GM23338 (cell line): ENCODE data around the gene RABGAP1L. TPM values are rescaled to one million over a fixed set of nuclear protein-coding genes. Genes with fewer than 3 reads are reported as not detected.

Experiments used
- ATAC-seq: fragments of 200-7000 bp; cut with Tn5 transposase; 3 replicates; pipeline ENCODE4 v1.9.1; 2020
- DNase-seq: peaks from one replicate; pipeline ENCODE4 v3.0.0-alpha.2; 2015; ENCODE audit warnings: low spot score
- H2AFZ ChIP-seq: fragments of 200-600 bp; sonication (generic); 2 replicates; pipeline ENCODE4 v1.8.0; 2016; ENCODE audit warnings: antibody characterized with exemption, mild to moderate bottlenecking, moderate library complexity
- H3F3A ChIP-seq: fragments of 200-600 bp; sonication (generic); replicated peaks from 2 replicates; pipeline ENCODE4 v1.8.0; 2017; ENCODE audit warnings: antibody characterized with exemption, mixed run types, low read depth
- H3K27ac ChIP-seq: fragments of 200-600 bp; sonication (generic); 2 replicates; pipeline ENCODE4 v1.6.1; 2016; ENCODE audit warnings: low read depth
- H3K27me3 ChIP-seq: fragments of 200-600 bp; sonication (generic); 2 replicates; pipeline ENCODE4 v1.8.0; 2016; ENCODE audit warnings: mild to moderate bottlenecking, mixed run types, moderate library complexity; ENCODE audit not compliant: insufficient read depth
- H3K36me3 ChIP-seq: fragments of 200-600 bp; sonication (generic); 2 replicates; pipeline ENCODE4 v1.8.0; 2016; ENCODE audit warnings: mild to moderate bottlenecking; ENCODE audit not compliant: insufficient read depth
- H3K4me1 ChIP-seq: fragments of 200-600 bp; sonication (generic); 2 replicates; pipeline ENCODE4 v1.8.0; 2016; ENCODE audit warnings: mild to moderate bottlenecking, moderate library complexity; ENCODE audit not compliant: insufficient read depth
- H3K4me2 ChIP-seq: fragments of 200-600 bp; sonication (generic); 2 replicates; pipeline ENCODE4 v1.7.1; 2017; ENCODE audit warnings: mixed run types
- H3K4me3 ChIP-seq: fragments of 200-600 bp; sonication (generic); 2 replicates; pipeline ENCODE4 v1.6.1; 2016; ENCODE audit warnings: mixed run types
- H3K79me2 ChIP-seq: fragments of 200-600 bp; sonication (generic); replicated peaks from 2 replicates; pipeline ENCODE4 v1.8.0; 2017; ENCODE audit warnings: mild to moderate bottlenecking; ENCODE audit not compliant: insufficient read depth
- H3K9me2 ChIP-seq: fragments of 200-600 bp; sonication (generic); 2 replicates; pipeline ENCODE4 v1.8.0; 2017; ENCODE audit not compliant: insufficient read depth
- H4K20me1 ChIP-seq: fragments of 200-600 bp; sonication (generic); replicated peaks from 2 replicates; pipeline ENCODE4 v1.8.0; 2017; ENCODE audit warnings: mild to moderate bottlenecking; ENCODE audit not compliant: insufficient read depth
- H3K27ac Mint-ChIP-seq: 2 replicates; pipeline ENCODE4 v1.8.0; 2020; ENCODE audit warnings: inconsistent platforms, mild to moderate bottlenecking, moderate library complexity, mixed read lengths
- H3K27me3 Mint-ChIP-seq: 3 replicates; pipeline ENCODE4 v1.8.0; 2022; ENCODE audit warnings: low read depth, mild to moderate bottlenecking, moderate library complexity, mixed read lengths, inconsistent platforms; ENCODE audit not compliant: insufficient read depth, poor library complexity
- H3K36me3 Mint-ChIP-seq: 3 replicates; pipeline ENCODE4 v1.8.0; 2021; ENCODE audit warnings: low read depth, mild to moderate bottlenecking, inconsistent platforms, moderate library complexity, mixed read lengths
- H3K4me1 Mint-ChIP-seq: 3 replicates; pipeline ENCODE4 v1.8.0; 2020; ENCODE audit warnings: mild to moderate bottlenecking, inconsistent platforms, mixed read lengths
- H3K4me3 Mint-ChIP-seq: 3 replicates; pipeline ENCODE4 v1.8.0; 2021; ENCODE audit warnings: moderate library complexity, mild to moderate bottlenecking, inconsistent platforms, mixed read lengths
- H3K9me3 Mint-ChIP-seq: 3 replicates; pipeline ENCODE4 v1.8.0; 2020; ENCODE audit warnings: moderate library complexity, mild to moderate bottlenecking, inconsistent platforms, mixed read lengths
- CREB1 ChIP-seq: fragments of 250-450 bp; sonication (Bioruptor Pico); IDR thresholded peaks from 2 replicates; pipeline ENCODE4 v1.5.0; 2020; ENCODE audit warnings: low read depth, mild to moderate bottlenecking, moderate library complexity
- ETS1 ChIP-seq: IDR thresholded peaks from 2 replicates; pipeline ENCODE4 v1.6.1; 2016; ENCODE audit warnings: antibody characterized with exemption
- EZH2 ChIP-seq: fragments of 200-600 bp; sonication (generic); IDR thresholded peaks from one replicate; pipeline ENCODE4 v1.8.0; 2017; ENCODE audit warnings: antibody characterized with exemption, mild to moderate bottlenecking, low read depth; ENCODE audit not compliant: unreplicated experiment
- EZH2phosphoT487 ChIP-seq: fragments of 200-600 bp; sonication (generic); IDR thresholded peaks from one replicate; pipeline ENCODE4 v1.8.1; 2018; ENCODE audit warnings: antibody characterized with exemption; ENCODE audit not compliant: unreplicated experiment
- JUNB ChIP-seq: IDR thresholded peaks from one replicate; pipeline ENCODE4 v1.6.1; 2016; ENCODE audit warnings: antibody characterized with exemption; ENCODE audit not compliant: unreplicated experiment
- NANOG ChIP-seq: IDR thresholded peaks from 2 replicates; pipeline ENCODE4 v1.6.1; 2016; ENCODE audit warnings: antibody characterized with exemption, borderline replicate concordance
- POLR2AphosphoS5 ChIP-seq: IDR thresholded peaks from 2 replicates; pipeline ENCODE4 v1.6.1; 2016; ENCODE audit warnings: antibody characterized with exemption, low read depth
- STAT1 ChIP-seq: IDR thresholded peaks from one replicate; pipeline ENCODE4 v1.6.1; 2016; ENCODE audit warnings: antibody characterized with exemption; ENCODE audit not compliant: unreplicated experiment
- ZNF114 ChIP-seq: fragments of 250-450 bp; sonication (Bioruptor Pico); IDR thresholded peaks from 2 replicates; pipeline ENCODE4 v1.5.0; 2020; ENCODE audit warnings: mild to moderate bottlenecking, moderate library complexity
- ZNF331 ChIP-seq: fragments of 250-450 bp; sonication (Bioruptor Pico); IDR thresholded peaks from 2 replicates; pipeline ENCODE4 v1.5.0; 2020; ENCODE audit warnings: low read depth, mild to moderate bottlenecking, moderate library complexity
- ZNF462 ChIP-seq: fragments of 250-450 bp; sonication (Bioruptor Pico); IDR thresholded peaks from 2 replicates; pipeline ENCODE4 v1.5.0; 2020; ENCODE audit warnings: mild to moderate bottlenecking, moderate library complexity
- polyA plus RNA-seq: library from polyadenylated mRNA; unstranded; fragments of >200 nt; fragmentation: Nextera tagmentation; extraction: Ambion mirVana; gene quantifications from 2 replicates; pipeline ENCODE4 v1.2.1, GENCODE V29; 2016
- total RNA-seq: library from RNA; depleted of rRNA; stranded (reverse); fragments of >200 nt; shearing (Covaris generic); gene quantifications from 2 replicates; pipeline ENCODE4 v1.2.3, GENCODE V29; 2014
- TF ChIP-seq, protein P1 (sequence below): IDR thresholded peaks from one replicate; pipeline ENCODE4 v1.6.1; 2018; ENCODE audit warnings: antibody characterized with exemption; ENCODE audit not compliant: unreplicated experiment
- TF ChIP-seq, protein P2 (sequence below), 2 experiments: fragments of 200-600 bp in 1 of 2; sonication (generic) in 1 of 2; conservative IDR thresholded peaks; 2 replicates each; pipeline versions ENCODE4 v1.5.1 to v1.6.1; 2016 to 2017; ENCODE audit warnings: antibody characterized with exemption in 2 of 2, low read depth in 2 of 2, mild to moderate bottlenecking in 2 of 2, moderate library complexity in 1 of 2

Gene RABGAP1L
- total and polyA plus RNA-seq, 2 experiments from 2014 or later, result 83.2 to 136 TPM

DNA sequence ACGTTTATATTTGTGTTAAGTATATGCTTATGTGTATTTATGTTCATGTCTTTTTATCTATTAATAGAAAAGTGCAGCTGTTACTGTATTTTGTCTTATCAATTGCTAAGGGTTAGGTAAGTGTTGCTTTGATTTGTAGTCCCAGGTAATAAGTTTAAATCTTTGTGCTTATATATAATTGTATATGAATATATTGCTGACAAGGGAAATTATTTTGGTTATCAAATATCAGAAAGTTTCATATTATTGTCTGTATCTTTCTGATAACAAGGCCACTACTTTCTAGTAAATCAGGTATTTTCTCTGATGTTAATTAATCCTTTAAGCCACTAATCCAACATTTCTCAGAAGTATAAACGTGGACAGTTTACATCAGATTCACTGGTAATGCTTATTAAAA, 309.7 kb downstream of the RABGAP1L start:
- Histone ChIP-seq H3K36me3 (no peaks in the 10 kb centered on the region), H3K9me2 (no peaks in the 10 kb centered on the region; the same call in 1 of the 2 replicates), H4K20me1 (no peaks in the 10 kb centered on the region), H3K27me3 (no peaks in the 10 kb centered on the region), H2AFZ (no peak overlapping the region), H3F3A (no peaks in the 10 kb centered on the region), H3K27ac (no peak overlapping the region), H3K79me2 (no peaks in the 10 kb centered on the region), H3K4me2 (no peak overlapping the region), H3K4me3 (no peak overlapping the region), H3K4me1 (no peaks in the 10 kb centered on the region)
- H3K27ac Mint-ChIP-seq, result no peak overlapping the region
- TF ChIP-seq, protein P1, sequence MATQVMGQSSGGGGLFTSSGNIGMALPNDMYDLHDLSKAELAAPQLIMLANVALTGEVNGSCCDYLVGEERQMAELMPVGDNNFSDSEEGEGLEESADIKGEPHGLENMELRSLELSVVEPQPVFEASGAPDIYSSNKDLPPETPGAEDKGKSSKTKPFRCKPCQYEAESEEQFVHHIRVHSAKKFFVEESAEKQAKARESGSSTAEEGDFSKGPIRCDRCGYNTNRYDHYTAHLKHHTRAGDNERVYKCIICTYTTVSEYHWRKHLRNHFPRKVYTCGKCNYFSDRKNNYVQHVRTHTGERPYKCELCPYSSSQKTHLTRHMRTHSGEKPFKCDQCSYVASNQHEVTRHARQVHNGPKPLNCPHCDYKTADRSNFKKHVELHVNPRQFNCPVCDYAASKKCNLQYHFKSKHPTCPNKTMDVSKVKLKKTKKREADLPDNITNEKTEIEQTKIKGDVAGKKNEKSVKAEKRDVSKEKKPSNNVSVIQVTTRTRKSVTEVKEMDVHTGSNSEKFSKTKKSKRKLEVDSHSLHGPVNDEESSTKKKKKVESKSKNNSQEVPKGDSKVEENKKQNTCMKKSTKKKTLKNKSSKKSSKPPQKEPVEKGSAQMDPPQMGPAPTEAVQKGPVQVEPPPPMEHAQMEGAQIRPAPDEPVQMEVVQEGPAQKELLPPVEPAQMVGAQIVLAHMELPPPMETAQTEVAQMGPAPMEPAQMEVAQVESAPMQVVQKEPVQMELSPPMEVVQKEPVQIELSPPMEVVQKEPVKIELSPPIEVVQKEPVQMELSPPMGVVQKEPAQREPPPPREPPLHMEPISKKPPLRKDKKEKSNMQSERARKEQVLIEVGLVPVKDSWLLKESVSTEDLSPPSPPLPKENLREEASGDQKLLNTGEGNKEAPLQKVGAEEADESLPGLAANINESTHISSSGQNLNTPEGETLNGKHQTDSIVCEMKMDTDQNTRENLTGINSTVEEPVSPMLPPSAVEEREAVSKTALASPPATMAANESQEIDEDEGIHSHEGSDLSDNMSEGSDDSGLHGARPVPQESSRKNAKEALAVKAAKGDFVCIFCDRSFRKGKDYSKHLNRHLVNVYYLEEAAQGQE, result no peak
- no peak for TF ChIP-seq NANOG
- no peak for TF ChIP-seq CREB1
- TF ChIP-seq EZH2, result no peak
- no peak for TF ChIP-seq JUNB
- TF ChIP-seq POLR2AphosphoS5, result no peak
- TF ChIP-seq ETS1, result no peak
- TF ChIP-seq ZNF114 (CRISPR knock-in tag), result no peak
- no peak for TF ChIP-seq ZNF331
- TF ChIP-seq ZNF462 (CRISPR knock-in tag), result no peak
- TF ChIP-seq STAT1, result no peak
- TF ChIP-seq, protein P2, sequence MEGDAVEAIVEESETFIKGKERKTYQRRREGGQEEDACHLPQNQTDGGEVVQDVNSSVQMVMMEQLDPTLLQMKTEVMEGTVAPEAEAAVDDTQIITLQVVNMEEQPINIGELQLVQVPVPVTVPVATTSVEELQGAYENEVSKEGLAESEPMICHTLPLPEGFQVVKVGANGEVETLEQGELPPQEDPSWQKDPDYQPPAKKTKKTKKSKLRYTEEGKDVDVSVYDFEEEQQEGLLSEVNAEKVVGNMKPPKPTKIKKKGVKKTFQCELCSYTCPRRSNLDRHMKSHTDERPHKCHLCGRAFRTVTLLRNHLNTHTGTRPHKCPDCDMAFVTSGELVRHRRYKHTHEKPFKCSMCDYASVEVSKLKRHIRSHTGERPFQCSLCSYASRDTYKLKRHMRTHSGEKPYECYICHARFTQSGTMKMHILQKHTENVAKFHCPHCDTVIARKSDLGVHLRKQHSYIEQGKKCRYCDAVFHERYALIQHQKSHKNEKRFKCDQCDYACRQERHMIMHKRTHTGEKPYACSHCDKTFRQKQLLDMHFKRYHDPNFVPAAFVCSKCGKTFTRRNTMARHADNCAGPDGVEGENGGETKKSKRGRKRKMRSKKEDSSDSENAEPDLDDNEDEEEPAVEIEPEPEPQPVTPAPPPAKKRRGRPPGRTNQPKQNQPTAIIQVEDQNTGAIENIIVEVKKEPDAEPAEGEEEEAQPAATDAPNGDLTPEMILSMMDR (conservative IDR thresholded peaks at IDR 0.05; ENCODE audit: low read depth in 2 of 2), result no peak
- TF ChIP-seq EZH2phosphoT487, result no peak
- no peaks in the 10 kb centered on the region for H3K27me3 Mint-ChIP-seq
- no peak for ATAC-seq
- DNase-seq, result no peak
- H3K4me3 Mint-ChIP-seq, result no peak overlapping the region
- H3K4me1 Mint-ChIP-seq, result no peaks in the 10 kb centered on the region
- no peaks in the 10 kb centered on the region for H3K9me3 Mint-ChIP-seq
- no peaks in the 10 kb centered on the region for H3K36me3 Mint-ChIP-seq
